ENCODE results near the gene CSPG4.
A peak's percentile ranks its signal among the peaks of the same experiment; 100 is the strongest.
"Not testable (repeated sequence)": the region's sequence is repeated elsewhere in the genome, so short reads cannot be mapped to it uniquely, and the experiment has no call there.

Gene CSPG4

DNA sequence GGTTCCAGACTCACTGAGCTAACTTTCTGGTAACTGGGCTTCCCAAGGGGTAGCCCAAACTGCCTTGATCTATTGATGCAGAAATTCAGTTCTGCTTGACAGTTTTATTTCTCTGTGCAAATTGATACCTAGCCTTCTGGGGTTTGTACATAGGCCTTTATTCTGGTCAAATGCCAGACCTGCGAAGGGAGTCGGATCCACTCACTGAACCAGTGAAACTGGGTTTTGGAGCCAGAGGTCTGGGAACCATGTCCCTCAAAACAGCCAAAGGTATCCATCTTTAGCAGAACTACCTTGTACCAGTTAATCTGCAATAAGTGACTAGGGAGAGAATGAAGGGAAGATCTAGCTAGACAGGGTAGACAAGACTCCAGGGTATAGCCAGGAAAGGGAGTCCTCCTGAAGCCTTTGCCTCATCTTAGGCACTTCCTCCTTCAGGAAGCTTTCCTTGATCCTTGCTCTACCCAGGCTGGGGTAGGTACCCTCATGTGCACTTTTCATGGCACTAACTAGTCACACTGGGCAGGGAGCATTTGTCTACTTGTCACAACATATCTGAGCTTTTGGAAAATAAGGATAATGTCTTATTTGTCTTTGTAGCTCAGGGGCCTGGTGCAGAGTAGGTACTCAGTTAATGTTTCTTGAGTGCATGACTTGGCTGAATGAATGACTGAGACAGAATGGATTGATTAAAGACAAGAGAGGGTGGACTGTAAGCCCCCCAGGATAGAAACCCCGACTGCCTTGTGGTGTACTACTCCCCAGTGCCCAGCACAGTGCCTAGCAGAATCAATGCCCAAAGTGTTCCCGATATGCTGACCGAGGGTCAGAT lies 66.3 kb downstream of the CSPG4 start:
- no peak for DNase-seq

DNA sequence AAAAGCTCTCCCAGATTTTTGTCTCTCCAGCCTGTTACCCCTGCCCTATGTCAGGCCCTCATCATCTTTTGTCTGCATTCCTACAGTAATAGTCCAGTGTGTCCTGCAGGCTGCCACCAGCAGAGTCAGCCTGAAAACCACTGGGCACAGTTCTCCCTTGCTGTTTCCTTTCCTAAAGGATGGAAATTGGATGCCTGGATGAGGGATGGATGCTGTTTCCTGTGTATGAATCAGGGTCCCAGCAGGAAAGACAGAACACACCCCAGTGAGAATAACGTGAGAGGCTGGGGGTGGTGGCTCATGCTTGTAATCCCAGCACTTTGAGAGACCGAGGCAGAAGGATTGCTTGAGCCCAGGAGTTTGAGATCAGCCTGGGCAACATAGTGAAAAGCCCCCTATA lies 68.3 kb downstream of the CSPG4 start:
- no peak for DNase-seq

DNA sequence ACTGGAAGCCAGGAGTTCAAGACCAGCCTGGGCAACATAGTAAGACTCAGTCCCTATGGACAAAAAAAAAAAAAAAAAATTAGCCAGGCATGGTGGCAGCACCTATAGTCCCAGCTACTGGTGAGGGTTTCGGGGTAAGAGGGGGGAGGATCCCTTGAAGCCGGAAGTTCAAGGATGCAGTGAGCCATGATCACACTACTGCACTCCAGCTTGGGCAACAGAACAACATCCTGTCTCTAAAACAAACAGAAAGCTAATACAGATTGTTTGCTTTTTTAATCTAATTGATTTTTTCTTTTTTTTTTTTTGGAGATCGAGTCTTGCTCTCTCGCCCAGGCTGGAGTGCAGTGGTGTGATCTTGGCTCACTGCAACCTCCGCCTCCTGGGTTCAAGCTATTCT lies 71.0 kb downstream of the CSPG4 start:
- no peak for DNase-seq

DNA sequence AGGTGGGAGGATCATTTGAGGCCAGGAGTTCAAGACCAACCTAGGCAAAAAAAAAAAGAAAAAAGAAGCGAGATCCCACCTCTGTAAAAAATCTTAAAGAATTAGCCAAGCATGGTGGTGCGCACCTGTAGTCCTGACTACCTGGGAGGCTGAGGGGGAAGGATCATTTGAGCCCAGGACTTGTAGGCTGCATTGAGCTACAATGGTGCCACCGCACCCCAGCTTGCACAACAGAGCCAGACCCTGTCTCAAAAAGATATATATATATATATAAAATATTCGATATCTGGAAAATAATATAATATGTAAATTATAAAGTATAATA lies 71.5 kb downstream of the CSPG4 start:
- no peak for DNase-seq

DNA sequence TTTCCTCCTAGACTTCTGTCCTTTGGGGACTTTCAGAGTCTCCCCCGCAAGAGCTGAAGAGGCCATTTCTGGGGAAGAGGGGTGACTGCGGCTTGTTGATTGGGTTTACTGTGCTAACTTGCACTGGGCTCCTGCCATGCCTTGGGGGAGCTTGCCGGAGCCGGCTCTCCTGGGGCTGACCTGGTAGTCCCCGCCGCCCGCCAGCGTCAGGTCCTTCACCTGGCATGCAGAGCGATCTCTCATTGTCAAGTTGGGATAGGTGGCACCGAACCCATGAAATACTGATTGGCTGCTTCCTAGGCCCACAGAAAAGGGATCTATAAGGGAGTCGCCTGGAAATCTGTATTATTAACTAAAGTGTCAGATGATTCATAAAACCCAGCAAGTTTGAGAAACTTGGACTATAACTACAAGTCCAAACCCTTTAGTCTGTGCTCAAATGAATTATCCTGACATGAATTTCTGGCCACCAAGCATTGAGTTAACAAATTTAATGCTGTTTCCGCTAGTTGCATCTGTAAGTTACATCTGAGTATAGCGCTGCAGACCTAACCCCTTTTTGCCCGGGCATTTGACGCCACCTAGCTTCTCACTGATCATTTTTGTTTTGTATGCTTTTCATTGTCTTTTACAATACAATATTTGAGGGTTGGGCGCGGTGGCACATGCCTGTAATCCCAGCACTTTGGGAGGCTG lies 72.0 kb downstream of the CSPG4 start:
- DNase-seq = no peak

DNA sequence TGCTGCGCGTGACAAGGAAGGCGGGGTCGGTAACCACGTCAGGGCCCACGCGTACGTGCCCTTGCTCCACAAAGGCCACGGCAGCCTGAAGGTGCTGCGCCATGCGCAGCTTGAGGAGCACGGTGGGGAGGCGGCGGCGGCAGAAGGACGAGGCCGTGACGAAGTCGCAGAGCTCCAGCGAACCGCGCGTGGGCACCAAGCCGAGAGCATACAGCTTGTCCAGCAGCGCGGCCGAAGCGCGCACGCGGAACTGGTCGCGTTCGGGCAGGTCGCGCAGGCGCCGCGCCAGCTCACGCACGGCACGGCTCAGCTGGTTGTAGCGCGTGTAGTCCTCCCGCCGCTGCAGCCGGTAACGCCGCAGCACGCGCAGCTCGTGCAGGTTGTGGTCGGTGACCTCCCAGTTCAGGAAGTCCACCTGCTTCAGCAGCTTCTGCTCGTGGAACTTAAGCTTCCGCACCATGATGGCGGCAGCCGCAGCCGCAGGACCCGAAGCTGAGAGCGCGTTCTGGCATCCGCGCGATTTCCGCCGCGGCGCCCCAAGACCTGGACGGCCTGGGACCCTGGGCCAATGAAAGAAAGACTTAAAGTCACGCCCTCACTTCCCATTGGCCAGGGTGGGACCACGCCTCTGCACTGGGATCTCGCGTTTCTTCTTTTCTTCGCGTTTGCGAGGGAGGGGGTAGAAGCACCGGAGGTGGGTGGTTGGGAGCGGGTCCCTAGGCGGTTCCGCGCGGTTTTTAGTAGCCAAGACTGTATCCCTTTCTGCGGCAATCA lies 72.8 kb downstream of the CSPG4 start, which contains the start of gene IMP3:
IMP3 (minus strand) TSS at position 516 of the 774 bp plus-strand sequence; CDS start at position 460, 56 bp downstream.
- peak; percentile 97 for DNase-seq

DNA sequence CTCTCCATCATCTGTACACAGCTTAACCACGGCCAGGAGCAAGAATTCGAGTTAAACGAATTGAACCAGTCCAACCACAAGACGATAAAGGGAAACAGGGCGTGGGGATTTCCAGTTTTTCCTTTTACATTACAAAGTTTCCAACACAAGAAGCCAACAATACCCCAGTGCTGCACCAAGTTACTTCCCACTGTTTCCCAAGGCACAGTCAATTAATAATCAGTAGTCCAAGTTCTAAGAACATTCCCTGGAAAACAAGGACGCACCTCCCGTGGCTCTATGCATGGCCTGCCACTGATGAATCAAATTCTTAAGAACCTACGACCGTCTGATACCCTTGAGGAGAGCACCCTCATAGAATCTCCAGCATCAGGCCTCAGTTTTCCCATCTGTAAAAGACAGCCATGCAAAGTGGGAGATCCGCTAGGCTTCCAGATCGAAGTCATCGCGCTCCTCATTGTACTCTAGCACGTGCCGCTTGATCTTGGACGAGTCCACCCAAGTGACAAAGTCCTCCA lies 73.4 kb downstream of the CSPG4 start:
- DNase-seq = no peak

DNA sequence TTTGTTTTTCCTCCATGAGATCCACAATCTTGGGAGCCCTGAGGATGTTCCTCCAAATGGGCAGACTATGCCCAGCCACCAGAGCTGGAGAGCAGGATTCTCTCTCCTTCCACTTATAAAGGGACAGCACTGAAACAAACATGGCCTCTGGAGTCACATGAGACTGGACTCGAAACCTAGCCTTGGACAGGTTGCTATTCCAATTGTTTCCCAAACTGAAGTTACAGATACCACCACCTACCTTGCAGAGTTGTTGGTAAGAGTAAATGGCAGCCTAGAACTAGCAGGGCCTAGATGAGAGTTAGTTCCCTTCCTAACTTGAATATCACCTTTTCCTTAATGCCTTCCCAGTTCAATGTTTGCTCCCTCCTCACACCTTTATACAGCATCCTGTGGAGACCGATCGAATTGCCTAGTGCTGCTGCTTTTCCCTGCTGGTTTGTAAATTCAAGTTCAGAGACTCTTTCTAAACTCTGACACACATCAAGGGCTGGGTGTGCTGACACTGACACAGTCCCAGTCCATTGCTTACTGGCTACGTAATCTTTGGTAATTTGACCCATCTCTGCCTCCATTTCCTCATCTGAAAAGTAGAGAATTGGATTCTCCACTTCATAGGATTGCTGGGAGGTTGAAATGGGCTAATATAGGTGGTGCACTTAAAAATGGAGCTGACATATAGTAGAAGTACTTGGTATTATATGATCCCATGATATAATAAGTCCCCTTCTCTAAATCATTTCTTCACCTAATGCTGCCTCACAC lies 75.2 kb downstream of the CSPG4 start:
- DNase-seq = no peak

DNA sequence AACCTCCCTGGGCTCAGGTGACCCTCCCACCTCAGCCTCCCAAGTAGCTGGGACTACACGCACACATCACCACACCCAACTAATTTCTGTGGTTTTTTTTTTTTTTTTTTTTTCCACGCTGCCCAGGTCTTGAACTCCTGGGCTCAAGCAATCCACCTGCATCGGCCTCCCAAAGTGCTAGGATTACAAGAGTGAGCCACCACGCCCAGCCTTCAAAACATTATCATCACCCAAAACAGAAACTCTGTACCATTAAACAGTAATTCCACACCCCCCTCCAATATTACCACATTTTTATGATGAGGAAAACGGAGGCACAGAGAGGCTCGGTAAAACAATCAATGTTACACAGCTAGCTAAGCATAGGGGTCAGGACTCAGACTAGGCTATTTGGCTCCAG lies 76.6 kb downstream of the CSPG4 start:
- DNase-seq = no peak

DNA sequence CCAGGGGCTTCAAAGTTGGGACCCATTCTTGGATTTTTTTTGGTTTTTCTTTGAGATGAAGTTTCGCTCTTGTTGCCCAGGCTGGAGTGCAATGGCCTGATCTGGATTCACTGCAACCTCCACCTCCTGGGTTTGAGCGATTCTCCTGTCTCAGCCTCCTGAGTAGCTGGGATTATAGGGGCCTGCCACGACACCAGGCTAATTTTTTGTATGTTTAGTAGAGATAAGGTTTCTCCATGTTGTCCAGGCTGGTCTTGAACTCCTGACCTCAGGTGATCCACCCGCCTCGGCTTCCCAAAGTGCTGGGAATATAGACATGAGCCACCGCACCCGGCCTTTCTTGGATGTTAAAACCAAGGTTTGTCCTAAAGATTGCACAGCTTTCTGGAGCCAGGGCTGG lies 78.7 kb downstream of the CSPG4 start:
- not testable (repeated sequence) for DNase-seq

DNA sequence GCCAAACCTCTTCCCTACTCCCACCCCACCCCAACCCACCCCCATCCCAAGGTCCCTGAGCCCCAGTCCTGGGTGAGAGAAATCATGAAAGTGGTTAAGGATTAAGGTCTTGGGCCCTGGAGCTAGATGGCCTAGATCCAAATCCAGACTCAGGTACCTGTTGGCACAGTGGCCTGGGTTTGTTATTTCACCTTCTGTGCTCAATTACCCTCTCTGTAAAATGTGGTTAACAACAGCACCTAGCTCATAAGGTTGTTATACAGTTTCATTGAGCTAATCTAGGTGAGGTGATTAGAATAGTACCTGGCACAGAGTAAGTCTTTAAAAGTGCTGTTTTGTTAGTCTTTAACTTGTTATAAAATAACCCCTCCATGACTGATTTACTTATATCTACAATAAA lies 80.7 kb downstream of the CSPG4 start:
- DNase-seq = no peak

DNA sequence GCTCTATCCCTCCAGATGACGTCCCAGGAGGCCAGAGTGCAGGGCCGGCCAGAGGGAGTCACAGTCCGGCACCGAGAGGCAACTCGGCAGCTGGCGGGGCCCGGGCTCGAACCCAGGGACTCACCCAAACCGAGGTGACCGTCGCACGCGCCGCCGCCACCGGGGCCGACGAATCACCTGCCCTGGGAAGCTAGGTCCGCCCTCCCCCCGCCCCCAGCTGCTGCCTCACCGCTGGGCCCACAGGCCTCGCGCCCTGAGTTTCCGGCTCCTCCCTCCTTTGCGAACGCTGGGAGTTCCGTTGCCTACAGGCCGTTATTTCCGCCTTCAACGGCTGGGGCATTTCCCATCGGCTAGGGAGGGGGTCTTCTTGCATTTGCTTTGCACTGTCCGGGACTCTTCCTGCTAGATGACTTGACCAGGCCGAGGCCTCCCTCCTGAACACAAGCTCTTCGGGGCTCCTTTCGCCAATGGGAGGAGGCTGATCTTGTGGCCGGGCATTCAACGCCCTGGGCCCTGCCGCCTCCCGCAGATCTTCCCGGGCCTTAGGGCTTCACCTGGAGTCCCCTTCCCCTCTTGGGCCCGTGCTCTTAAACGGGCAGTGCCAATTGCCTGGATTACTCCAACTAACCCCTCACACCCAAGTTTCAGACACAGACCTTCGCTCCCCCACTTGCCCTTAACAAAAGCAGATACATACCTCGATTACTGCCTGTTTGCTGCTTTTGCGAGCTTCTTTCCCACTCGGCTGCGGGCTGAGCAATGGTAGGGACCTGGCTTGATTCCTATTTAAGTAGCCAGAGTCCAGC lies 86.9 kb downstream of the CSPG4 start, which contains the start of gene SNUPN:
SNUPN (minus strand) TSS at position 184 of the 806 bp plus-strand sequence. CDS start 4,674 bp downstream, outside the sequence.
- DNase-seq = peak; percentile 97
